ELF-1 (cell line): ENCODE measurements around the gene CA10.
A peak's percentile ranks its signal among the peaks of the same experiment; 100 is the strongest.

Experiments
- DNase-seq: peaks from one replicate; pipeline ENCODE4 v3.0.0-alpha.2; 2016; ENCODE audit warnings: low read depth, low spot score

CA10 gene

DNA sequence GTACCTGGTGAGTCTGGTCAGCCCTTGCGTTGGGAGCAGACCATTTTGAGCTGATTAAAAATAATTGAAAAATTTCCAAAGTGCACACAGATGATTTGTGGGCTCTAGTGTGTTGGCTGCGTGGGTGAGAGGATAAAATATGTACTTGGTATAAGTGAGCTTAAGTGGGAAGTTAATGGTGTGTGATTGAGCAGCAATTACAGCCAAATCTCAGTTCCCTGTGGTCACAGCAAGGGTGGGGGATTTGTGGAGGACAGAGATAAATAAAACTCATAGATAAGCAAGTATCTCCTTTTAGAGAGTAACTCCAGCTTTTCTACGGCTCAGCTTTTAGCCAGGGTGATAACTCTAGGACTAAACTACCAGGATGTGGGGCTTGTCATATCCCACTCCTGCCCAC, 507.7 kb downstream of the CA10 start:
- DNase-seq: no peak

DNA sequence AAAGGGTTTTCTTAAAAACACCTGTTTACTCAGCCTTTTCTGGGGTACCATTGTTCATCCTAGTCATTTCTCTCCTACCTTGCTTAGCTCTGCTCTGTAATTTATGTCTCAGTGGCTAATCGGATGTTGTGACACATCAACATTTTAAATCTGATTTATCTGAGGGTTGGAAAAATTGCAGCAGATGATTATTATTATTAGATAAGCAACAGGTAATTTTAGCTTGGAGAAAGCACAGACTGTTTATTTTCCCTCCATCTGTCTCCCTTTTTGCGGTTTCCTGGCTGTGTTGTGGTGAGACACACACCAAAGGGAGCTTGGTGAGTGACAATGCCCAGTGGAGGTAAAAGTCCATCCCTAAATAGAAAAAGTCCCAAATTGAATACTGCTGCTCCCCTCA, 508.3 kb downstream of the CA10 start:
- no peak for DNase-seq

DNA sequence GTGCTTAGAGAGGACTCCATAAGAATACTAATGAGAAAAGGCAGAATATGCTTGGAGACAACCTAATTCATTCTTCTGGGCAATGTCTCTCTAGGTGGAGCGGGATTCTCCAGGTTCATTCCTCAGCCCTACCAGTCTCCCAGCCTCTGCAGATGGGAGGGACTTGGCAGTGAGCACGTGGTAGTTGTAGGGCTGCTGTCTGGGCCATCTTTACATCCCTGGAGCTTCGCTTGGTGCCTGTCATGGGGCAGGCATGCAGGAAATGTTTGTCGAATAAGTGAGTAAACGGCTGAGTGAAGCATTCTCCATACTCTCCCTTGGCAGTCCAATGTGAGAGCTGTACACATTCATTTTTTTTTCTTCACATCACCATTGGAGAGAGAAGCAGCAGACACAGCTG, 510.7 kb downstream of the CA10 start:
- DNase-seq: no peak

DNA sequence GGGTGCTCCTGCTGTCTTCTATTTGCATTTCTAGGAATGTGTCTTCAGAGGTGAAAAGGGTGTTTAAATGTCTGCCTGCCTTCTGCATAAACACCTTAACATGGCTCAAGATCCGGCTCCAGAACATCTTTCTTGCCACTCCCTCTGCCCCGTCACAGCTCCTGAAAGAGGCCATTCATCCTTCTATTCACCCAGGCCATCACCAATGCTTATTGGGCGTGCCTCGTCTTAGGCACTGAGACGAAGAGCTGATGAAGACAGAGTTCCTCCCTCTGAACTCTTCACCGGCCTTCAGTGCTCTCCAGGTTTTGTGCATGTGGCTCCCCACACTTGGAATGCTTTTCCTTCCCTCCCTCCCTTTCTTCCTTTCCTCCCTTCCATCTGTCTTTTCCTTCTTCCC, 511.4 kb downstream of the CA10 start:
- no peak for DNase-seq

DNA sequence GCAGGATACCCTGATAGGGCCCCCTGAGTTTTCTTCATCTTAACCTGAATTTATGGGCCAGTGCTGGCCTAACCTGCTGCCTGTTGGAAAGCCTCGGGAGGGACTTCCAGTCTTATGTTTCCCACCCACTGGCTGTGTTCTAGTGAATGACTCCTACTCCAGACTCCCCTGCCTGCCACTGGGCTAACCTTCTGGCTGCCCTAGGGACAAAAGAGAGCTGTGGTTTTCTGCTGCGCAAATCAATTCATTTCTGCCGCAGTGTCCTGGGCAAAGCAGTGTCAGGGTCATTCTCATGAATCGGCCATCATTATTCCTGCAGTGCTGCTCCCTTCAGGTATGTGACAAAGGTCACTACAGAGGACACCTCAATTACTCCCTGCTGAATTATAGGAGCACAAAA, 512.0 kb downstream of the CA10 start:
- no peak for DNase-seq

DNA sequence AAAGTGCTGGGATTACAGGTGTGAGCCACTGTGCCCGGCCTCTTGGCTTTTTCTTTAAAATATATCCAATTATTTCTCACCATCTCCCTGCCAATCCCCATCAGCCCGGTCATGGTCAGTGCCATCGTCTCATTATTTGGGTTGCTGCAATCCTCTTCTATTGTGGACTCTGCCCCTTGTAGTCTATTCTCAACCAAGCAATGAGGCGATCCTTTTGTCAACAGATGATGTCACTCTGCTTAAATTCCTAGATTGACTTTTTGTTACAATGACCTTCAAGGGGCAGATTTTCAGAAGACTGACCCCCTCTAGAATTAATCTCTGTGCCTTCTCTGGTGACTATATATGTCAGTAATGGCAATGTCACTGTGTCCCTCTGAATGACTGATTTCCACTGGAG, 513.5 kb downstream of the CA10 start:
- no peak for DNase-seq

DNA sequence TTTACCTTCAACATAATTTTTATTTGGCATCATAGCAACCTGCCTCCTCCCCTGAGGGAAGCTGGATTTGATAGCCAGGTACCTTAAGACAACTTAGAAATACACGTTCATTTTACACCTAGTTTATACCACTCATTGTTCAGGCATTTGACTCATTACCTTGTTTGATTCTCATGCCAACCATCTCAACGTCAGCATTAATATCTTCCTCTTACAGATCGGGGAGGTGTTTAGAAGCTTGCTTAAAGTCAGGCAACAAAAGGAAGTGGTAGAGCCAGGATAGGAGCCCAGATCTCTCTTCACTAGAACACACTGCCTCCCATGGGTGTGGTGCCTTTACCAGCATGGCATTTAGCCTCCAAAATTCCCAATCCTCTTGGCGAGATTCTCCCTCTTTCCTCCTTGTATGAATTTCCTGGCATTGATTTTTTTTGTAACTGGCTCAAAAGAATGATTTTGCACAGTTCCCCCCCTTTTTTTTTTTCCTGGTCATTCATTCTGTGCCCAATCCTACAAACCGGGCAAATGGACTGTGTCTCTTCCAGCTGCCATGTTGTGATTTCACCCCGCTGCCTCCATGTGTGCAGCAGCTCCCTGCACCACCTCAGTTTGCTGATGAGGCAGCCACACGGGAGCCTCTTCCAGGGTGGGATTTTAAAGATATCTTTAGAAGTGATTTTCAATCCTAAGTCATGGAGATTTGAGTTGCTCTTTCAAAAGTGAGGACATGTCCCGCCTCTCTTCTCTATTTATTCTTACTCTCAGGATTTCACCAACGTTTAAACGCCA, 514.6 kb downstream of the CA10 start:
- no peak for DNase-seq

DNA sequence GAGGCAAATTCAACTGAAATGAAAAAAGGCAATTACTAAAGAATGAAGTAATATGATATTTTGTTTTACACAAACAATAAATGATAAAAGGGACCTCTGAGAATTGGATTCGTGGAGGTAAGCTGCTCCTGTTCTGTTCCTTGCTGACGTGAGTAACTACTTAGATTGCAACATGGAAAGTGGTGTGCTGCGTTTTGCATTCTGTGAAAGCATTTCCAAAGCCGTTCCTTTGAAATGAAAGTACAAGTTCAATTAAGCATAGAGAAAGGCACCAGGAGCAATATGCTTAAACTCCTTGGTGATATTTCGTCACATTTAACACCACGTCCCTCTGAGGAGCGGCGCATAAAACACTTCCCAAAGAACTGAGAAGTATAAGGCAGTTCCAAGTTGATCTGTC, 516.5 kb downstream of the CA10 start:
- no peak for DNase-seq

DNA sequence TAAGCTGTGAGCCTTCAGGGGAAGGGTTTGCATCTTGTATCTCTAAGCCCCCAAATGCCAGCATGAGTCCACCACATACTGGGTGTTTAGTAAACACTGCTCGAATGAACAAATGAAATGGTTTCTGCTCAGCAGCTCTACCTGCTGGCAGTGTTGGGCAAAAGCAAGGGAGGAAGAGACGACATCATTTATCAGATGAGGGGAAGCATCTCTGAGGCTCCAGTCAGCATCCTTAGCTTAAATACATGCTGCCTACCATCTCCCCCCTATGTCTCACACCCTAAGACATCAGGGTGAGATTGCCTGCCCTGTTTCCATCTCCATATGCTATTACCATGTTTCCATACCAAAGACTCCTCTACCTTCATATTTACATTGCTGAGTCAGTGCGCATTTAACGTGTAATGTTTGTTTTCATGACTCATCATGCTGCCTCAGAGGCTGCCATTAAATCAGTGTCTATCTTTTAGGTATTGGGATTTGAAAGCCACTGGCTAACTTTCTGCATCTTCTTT, 518.3 kb downstream of the CA10 start:
- peak; percentile 64 for DNase-seq

DNA sequence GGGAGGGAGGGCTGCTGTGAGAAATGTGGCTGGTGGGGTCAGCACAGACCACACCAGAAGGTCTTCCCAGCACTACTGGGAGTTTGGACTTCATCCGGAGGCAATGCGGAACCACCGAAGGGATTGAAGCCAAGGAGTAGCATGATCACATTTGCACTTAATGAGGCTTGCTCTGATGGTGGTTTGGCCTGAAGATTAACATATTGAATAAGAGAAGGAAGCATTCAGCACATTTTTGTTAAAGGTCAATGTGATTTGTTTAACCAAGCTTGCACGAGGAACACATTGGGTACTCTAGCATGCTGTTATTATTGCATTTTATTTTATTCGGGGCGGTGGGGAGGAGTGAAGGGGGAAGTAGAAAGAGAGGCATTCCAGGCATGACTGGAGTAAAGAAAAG, 519.5 kb downstream of the CA10 start:
- no peak for DNase-seq

DNA sequence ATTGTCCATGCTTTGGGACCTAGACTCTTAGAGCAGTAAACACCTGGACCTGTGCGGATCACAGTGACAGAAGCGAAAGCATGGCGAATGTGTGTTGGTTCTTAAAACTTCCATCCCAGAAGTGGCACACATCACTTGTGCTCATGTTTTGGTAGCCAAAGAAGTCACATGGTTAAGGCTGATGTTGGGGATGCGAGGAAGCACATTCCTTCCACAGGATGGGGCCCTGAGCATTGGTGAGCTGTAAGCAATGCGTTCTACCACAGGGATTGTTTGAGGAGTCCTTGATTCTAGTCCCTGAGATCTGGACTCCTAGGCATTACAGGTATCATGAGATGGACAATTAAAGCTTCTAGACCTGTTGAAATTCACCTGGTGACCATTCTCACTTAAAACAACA, 522.2 kb downstream of the CA10 start:
- DNase-seq: peak; percentile 22

DNA sequence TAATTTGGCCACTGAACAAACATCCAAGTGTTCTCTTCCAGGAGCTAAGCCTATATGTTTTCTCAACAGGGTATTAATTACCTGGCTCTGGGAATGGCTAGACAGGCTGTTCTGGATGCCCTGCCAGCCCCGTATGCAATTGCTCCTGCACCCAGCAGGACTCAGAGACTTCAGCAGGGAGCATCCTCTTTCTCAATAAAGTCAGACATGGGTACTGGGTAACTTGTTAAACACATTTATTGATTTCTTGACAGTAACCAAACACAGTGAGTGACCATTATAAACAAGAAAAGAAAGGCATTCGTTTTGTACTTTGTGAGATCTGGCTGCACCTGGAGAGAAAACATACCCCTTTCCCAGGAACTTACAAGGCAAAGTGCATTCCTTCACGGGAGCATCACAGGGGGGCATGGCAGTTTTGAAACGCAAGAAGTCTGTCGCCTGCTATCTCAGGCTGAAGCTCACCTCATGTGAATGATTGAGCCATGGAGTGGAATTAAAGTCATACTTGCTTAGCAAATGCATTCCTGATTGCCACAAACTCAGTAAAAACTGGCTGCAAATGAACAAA, 528.3 kb downstream of the CA10 start:
- no peak for DNase-seq

DNA sequence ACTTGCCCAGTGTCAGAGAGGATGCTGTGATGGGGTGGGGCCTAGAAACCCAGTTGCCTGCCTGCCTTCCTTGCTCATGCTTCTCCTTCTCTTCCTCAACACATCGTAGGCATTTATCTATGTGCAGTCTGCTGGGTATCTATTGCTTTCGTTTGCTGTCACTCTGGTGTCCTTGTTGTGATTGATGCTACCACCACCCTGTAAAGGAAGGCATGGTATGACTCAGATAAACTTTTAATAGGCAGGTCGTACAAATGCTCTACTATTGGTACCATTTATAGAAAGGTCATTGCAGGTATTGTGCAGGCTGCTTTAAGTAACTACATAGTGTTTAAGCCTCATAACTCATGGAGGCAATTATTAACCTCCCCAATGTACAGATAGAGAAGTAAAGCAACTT, 529.3 kb downstream of the CA10 start:
- no peak for DNase-seq

DNA sequence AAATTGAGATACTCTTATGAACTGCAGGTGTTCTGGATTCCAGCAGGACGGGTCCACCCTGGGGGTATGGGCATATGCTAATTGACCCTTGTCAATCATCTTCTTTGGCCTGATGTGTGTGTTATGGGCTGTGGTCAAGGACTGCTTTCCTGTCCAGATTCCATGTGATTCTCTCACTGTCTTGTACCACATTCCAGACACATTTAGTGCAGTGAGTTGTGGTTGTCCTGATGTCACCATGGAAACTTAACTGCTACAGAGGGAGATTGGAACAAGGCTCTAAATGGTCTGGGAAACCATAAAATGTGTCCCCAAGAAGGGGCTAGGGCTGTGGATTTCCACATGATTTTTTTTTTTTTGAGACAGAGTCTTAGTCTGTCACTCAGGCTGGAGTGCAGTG, 530.7 kb downstream of the CA10 start:
- no peak for DNase-seq

DNA sequence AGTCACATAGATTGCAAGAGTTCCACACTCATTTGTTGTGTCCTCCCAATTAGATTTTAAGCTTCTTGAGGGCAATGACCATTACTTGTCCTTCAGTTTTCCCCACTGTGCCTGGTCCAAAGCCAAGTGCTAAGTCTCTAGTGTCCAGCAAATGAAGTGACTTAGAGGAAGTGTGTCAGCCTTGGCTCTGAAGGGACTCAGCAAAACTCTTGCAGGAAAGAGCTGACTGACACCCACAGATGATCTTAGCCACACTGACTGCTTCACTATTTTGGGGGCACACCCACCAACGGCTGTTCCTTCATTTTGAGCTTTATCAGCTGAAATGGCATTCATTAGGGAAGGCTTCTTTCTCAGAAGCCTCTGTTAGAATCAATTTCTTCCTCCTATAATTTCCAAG, 540.0 kb downstream of the CA10 start:
- no peak for DNase-seq

DNA sequence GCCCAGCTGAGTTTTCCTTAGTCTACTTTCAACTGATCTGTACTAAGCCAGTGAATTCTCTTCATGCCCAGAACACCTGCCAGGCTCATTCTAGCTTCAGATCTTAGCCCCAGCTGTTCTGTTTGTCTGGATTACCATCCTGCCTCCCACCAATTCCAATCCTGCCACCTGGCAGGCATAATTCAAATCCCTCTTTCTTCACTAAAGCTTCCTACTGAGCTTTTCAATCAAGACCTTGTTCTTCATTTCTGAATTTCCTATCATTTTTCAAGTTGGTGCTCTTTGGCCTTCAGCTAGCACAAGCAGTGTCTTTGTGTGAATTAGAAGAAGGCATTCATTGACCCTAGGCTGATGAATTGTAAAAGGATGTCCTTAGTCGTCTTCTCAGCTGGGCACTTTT, 540.5 kb downstream of the CA10 start:
- no peak for DNase-seq

DNA sequence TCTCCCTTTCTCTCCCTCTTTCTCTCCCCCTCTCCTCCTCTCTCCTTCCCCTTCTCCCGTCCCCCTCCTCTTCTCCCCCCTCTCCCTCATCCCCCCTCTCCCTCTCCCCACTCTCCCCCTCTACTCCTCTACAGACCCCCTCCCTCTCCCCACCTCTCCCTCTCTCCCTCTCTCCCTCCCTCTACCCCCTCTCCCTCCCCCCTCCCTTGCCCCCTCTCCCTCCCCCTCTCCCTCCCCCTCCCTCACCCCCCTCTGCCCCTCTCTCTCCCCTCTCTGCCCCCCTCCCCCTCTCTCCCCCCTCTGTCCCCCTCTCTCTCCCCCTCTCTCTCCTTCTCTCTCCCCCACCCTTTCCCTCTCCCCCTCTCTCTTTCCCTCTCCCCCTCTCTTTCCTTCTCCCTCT, 545.3 kb downstream of the CA10 start:
- DNase-seq: no peak

DNA sequence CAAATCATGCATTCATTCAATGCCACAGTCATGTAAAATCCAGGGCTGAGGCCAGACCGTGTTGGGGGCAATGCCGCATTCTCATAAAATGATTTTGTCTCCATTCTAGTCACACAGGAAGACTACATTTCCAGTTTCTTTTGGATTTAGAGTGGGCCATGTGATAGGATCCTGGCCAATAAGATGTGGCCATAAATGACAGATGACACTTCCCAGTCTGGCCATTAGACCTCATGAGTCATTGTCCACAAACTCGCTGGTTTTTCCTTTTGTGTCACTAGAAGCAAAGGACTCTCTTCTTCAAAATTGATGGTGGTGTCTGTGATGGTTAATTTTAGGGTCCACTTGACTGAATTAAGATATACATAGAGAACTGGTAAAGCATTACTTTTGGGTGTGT, 545.8 kb downstream of the CA10 start:
- DNase-seq: no peak

DNA sequence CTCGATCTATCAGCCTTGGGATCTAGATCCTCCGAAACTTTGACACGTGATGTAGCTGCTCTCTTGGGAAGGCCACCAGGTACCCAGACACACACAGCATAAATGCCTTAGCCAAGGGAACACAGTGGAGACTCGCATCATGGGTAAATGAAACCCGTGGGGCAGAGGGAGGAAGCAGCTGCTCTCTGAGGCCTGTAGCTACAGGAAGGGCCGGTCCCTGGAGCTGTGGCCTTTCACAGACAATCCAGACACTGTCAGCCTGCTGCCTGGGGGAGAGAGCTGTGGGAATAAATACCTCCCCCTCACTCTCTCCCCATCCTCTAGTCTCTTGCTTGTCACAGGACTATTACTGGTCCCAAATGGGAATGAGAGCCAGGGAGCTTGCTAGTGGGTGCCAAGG, 546.9 kb downstream of the CA10 start:
- no peak for DNase-seq

DNA sequence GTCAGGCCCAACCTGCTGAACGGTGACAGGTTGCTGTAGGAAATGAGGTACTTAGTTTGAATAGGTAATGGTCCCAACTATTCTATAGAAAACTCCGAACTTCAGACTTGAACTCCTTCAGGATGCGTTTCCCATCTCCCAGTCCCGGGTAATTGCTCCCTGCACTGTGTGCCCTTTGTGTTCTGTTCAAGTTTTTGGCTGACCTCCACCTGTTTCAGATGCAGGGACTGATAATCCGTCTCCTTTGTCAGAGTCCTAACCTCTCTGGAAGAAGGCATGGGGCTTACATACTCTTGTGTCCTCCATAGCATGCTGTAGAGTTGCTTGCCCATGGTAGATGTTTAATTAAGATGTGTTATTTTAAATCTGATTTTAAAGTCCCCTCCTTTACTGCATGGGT, 547.7 kb downstream of the CA10 start:
- no peak for DNase-seq

DNA sequence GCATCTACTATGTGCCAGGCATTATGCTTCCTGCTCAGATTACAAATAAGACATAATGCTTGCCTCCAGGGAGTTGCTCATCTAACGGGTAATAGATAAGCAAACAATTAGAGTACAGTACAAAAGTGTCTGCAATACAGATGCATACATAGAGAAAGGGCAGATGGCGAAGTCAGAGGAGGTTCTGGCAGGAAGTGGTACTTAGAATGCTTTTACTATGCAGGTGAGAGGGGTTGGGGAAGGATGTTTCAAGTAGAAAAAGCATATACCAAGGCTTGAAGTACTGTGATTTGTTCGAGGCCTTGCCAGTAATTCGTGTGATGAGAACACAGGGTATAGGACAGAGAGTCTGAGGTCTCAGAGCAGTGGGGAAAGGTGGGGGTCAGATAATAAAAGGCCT, 548.4 kb downstream of the CA10 start:
- DNase-seq: no peak

DNA sequence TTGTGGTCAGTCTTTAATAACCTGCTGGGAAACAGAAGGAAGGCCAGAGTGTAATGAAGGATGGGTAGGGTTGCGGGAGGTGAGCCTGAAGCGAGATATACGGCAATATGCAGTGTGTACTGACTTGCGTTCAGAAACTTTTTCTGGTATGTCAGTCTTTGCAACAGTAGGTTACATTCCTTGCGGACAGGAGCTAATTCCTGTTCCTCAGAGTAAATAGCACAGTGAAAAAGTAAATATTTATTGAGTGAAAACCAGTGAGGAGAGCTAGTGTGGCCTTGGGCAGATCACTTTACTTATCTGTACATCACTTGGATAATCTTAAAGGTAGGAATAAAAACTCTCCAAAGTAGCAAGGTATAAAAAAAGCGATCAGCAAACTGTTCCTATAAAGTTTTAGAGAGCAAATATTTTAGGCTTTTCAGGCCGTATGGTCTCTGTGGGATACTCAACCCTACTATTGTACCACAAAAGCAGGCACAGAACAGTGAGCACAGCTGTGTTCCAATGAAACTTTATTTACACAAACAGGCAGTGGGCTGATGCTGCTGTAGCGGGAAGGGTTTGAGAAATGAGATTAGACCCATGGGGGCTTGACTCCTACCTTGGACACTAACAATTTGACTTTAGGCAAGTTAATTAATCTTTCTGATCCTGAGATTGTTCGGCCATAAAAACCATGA, 550.1 kb downstream of the CA10 start:
- no peak for DNase-seq

DNA sequence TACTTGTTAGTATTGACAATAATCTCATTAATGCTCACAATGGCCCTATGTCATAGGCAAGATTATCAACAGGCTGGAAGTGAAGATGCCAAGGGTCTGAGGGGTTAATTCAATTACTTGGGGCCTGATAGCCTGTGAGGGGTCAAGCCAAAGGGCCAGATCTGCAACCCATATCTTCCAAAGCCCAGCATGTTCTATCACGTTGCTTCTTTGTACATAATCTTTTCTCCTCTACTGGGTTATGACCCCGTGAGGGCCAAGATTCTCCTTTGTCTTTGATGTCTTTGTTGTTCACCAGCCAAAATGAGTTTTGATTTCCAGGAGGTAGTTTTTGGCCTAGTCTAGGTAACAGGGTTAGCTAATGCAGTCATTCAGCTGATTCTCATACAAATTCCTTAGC, 551.0 kb downstream of the CA10 start:
- no peak for DNase-seq
